HG02571 (cell line): ENCODE data around the gene ARFGAP1.

ENCODE experiments used
- ATAC-seq: cut with Tn5 transposase; IDR thresholded peaks from one replicate; pipeline ENCODE4 v1.9.1; 2021; ENCODE audit warnings: mild to moderate bottlenecking, moderate library complexity; ENCODE audit not compliant: unreplicated experiment

The ARFGAP1 gene

DNA sequence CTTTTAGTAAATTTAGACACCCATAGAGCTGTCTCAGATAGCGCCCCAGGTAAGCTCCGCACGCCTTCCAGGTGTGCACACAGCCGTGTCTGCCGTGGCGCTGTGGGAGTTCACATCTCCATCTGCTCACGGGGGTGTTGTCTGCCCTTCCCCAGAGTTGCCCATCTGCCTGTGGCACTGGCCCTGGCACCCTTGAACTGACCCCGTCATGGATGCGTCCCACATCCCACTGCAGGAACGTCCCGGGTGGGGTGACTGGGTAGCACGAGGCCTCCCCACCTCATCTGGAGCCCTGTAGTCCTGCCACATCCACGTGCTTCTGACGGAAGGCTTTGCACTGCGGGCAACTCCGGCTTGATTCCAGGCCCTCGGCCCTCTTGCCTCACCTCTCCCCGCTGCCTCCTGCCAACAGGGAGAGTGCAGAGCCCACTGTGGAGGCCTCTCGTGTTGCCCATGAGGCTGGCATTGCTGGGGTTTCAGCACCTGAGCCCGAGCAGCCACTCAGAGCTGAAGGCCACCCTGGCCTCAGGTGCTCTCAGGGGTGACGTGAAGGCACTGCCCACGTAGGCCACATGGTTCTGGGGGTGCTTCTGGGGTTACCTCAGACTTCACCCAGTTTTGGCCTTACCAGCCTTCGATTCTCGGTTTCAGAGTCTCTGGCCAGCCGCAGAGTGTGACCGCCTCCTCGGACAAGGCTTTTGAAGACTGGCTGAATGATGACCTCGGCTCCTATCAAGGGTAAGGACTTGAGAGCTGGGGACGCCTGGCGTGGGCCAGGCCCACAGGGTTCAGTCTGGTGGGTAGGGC is 5.1 kb downstream of the ARFGAP1 start:
- no peak for ATAC-seq

DNA sequence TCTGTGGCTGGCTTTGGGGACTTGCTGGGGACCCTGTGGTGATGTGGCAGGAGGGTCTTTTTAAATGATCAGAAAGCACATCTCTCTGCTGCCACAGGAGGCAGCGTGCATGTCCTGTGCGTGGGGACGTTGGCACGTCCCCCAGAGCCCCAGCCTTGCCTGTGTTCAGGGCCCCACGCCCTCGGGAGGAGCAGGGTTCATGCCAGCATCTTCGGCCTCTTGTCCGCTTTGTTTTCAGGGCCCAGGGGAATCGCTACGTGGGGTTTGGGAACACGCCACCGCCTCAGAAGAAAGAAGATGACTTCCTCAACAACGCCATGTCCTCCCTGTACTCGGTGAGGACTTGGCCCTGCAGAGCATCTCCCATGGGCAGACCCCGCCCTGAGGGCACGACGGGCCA is 6.0 kb downstream of the ARFGAP1 start:
- ATAC-seq, result no peak

DNA sequence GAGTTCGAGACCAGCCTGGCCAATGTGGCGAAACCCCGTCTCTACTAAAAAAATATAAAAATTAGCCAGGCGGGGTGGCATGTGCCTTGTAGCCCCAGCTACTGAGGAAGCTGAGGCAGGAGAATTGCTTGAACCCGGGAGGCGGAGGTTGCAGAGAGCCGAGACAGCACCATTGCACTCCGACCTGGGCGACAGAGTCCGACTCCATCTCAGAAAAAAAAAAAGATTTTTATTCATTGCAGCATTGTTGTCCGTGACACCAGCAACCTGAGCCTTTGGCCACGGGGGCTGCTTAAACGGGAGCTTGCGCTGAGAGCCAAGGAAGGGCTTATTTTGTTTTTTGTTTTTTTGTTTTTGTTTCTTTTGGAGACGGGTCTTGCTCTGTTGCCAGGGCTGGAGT is 7.3 kb downstream of the ARFGAP1 start:
- no peak for ATAC-seq

DNA sequence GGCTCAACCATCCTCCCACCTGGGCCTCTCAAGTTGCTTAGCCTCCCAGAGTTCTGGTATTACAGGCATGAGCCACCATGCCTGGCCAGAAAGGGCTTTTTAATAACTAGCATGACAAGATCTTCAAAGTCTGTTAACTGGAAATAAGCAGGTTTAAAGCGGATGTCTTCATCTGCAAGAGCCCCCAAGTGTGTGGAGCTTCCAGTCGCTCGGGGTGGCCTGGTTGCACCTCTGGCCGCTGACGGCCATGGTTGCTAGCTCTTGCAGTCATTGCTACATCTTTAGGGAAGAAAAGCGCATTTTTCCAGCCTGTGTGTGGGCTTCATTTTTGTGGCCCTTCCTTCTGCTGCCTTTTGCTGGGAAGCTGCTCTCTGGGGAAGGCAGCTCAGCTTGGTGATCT is 7.8 kb downstream of the ARFGAP1 start:
- ATAC-seq, result no peak

DNA sequence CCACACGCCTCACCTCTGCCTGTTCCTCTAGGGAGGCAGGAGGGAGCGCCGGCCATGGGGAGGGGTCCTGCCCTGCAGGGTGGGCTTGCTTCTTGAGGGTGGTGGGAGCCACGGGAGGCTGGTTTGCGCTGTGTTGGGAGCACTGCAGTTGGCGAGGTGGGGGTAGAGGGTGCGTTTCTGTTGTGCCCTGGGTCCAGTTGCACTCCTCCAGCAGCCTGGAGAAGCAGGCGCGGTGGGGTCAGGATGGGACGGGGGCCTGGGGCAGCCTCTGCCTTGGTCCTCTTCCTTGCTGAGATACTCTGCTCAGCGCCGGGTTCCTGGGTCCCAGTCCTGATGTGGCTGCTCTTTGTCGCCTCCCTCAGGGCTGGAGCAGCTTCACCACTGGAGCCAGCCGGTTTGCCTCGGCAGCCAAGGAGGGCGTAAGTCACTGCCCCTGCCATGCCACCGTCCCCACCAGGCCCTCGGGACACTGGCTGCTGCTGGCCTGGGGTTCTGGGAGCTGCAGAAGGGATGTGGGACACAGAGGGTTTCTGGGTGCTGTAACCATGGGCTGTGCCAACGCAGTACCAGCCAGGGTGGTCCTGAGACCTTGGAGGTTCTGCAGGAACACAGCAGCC is 8.4 kb downstream of the ARFGAP1 start:
- no peak for ATAC-seq

DNA sequence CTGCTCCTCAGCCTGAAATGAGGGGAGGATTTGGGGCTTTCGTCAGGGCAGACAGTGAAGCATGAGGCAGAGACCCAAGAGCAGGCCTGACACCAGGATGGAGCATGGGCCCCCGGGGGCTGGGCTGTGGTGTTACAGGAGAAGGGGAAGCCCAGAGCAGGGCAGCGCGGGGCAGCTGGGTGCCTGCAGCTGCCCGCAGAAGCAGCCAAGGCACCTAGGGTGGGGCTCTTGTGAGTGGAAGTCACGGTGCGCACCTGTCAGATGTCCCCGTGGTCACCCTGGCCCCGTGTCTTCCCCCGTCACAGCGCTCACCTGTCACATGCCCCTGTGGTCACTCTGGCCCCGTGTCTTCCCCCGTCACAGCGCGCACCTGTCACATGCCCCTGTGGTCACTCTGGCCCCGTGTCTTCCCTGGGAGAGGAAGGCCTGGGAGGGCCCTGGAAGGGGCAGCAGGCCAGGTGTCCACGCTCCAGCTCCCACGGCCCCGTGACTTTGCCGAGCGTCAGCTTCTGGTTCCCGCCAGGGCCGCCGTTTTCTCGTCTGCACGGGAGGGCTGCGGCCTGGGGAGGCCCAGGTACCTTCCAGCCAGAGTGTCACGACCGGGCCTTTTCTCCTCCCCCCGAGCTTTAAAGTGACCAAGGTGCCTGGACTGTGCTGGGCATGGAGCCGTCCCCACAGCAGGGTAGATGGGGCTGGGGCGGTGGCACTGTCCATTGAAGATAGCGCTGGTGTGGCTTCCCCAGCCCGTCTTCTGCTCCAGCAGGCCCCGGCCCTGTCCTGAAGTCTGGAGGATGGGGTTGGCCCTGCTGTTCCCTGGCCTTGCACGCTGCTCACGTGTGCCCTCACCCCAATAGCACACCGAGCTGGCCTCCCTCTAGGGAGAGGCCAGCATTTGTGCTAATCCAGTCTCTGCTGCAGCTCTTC is 9.4 kb downstream of the ARFGAP1 start:
- ATAC-seq, result no peak

DNA sequence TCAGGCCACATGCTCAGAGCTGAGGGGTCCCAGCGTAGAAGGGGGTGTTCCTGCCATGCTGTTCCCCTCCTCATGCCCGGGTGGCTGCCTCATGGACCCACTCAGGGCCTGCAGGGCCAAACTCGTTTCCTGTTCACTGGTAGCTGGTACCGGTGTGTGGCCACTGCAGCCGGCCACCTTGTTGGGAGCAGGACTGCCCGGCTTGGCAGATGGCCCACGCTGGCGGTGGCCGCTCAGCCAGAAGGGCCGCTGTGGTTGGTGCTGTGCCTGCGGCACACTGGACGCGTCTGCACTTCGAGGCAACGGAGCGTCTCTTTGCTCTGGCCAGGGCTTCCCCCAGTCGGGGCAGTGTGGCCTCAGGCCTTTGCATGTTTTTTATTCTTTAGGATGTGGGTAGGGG is 10.3 kb downstream of the ARFGAP1 start:
- ATAC-seq, result no peak

- no peak for ATAC-seq
These were observed 10.9 kb downstream of the ARFGAP1 start for GRCh38 chr20:63283397-63284082.

- ATAC-seq, result no peak
These were observed 11.4 kb downstream of the ARFGAP1 start for GRCh38 chr20:63284083-63284440.

DNA sequence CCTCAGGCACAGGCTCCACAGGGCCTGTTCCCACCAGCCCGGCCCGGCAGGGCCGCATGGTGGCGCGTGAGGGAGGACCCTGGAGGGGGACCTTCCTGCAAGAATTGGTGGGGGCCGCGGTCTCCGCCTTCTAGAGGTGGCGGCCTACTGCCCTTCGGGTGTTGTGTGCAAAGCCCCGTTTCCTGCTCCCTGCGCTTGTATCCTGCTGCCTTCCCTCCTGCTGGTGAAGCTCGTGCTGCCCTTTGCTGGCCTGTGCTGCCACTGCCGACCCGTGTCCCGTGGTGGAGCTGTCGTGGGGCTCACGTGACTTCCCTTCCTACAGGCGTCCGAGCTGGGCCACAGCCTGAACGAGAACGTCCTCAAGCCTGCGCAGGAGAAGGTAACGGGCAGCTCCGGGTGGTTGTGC is 11.9 kb downstream of the ARFGAP1 start:
- ATAC-seq, result no peak

- ATAC-seq, result no peak
These were observed 12.4 kb downstream of the ARFGAP1 start for GRCh38 chr20:63284981-63285524.

DNA sequence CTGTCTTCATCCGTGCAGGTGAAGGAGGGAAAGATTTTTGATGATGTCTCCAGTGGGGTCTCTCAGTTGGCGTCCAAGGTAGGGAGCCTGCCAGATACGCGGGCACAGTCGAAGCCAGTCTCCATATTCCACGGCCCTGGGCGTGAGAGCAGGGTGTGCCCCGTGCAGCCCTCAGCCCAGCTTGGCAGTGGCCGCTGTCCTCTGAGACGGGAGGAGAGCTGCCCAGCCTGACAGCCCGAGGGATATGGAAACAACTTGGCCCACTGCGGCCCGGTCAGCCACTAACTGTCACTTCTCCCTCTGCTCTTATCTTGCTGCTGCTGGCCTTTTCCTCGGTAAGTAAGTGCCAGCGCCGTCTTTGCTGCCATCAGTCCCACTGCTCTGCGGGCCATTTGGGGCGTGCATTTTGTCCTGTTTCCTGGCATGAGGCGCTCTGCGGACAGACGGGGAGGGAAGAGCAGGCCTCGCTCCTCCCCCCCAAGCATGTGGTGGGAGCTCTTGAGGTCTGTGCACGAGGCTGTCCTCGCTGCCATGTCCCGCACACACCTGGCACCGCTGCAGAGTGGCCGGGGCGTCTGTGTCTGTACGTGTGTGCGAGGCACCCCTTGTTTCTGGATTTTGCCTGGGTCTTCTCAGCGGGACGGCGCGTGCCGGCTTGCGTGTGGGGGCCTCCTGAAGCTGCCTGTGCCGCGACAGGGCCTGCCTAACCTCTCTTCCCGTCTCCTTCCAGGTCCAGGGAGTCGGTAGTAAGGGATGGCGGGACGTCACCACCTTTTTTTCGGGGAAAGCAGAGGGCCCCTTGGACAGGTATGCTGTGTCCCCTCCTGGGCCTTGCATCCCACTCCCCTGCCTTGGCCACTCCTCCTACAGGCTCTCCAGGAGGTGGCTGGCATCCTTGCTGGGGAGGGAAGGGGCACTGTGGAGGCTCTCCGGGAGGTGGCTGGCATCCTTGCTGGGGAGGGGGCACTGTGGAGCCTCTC is 13.3 kb downstream of the ARFGAP1 start:
- ATAC-seq, result no peak

GRCh38 chr20:63286781-63287696 is 14.4 kb downstream of the ARFGAP1 start:
- ATAC-seq, result no peak

- ATAC-seq, result no peak
These were observed 15.3 kb downstream of the ARFGAP1 start for GRCh38 chr20:63287697-63288580.

DNA sequence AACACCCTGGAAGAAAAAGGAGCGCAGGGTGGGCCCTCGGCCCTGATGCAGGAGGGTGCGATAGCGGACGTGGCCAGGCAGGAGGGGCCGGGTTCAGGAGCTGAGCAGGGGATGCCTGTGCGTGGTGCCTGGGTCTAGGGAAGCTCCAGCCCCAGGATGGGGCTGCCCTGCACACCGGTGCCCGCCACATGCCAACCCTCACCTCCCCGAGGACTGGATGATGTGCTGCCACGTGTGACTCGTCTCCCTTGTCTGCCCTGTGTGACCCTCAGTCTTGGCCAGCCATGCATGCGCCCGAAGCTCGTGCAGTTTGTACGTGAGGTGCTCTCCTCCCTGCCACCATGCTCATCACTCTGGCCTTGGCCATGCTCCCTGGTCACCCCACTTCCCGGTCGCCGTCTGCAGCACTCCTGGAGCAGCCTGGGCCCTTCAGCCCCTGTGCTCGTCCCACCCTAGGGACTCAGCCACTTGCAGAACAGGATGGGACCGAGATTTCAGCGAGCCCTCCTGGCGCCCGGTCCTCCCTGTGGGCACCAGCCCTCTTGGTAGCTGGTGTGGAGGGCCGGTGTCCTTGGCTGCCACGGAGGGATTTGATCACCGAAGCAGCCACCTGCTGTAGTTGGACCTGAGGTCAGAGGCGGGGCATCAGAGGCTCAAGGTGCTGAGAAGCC is 16.1 kb downstream of the ARFGAP1 start:
- no peak for ATAC-seq

GRCh38 chr20:63289311-63290135 is 16.9 kb downstream of the ARFGAP1 start:
- ATAC-seq, result no peak
